Stimulated activated effector memory CD8-positive, alpha-beta T cell treated with anti-CD3 and anti-CD28 coated beads, Interleukin-12 subunit alpha, Interleukin-12 subunit beta, amount 100 ng/mL, for 72 hours (primary cell): ENCODE measurements around the gene CSNK1D.
"Not testable (repeated sequence)": the region's sequence is repeated elsewhere in the genome, so short reads cannot be mapped to it uniquely, and the experiment has no call there.

Experiments used
- ATAC-seq: fragments of 150-1000 bp; cut with Tn5 transposase; 2 replicates; pipeline ENCODE4 v1.10.0; 2021
- DNase-seq, 2 donors: peaks; one replicate each; pipeline ENCODE4 v3.0.0; 2021 to 2022; ENCODE audit warnings: low spot score in 2 of 2
- H3K27ac Mint-ChIP-seq: one replicate; pipeline ENCODE4 v1.8.0; 2022; ENCODE audit warnings: mild to moderate bottlenecking, mixed read lengths
- H3K36me3 Mint-ChIP-seq: one replicate; pipeline ENCODE4 v1.8.0; 2022; ENCODE audit warnings: mild to moderate bottlenecking, mixed read lengths
- H3K4me1 Mint-ChIP-seq: one replicate; pipeline ENCODE4 v1.8.0; 2022; ENCODE audit warnings: mixed read lengths
- H3K4me3 Mint-ChIP-seq: one replicate; pipeline ENCODE4 v1.8.0; 2022; ENCODE audit warnings: mild to moderate bottlenecking, mixed read lengths
- H3K9me3 Mint-ChIP-seq: one replicate; pipeline ENCODE4 v1.8.0; 2022; ENCODE audit warnings: mixed read lengths

The CSNK1D gene

GRCh38 chr17:82204831-82205719, 68.4 kb downstream of the CSNK1D start:
- H3K27ac Mint-ChIP-seq: peak overlapping the region; percentile 85
- H3K36me3 Mint-ChIP-seq: no peaks in the 10 kb centered on the region
- no peaks in the 10 kb centered on the region for H3K9me3 Mint-ChIP-seq
- DNase-seq (no peak), ATAC-seq (peak; percentile 86)
- peak overlapping the region; percentile 59 for H3K4me3 Mint-ChIP-seq
- H3K4me1 Mint-ChIP-seq: peaks cover 45% of the 10 kb centered on the region

- peaks cover 3% of the 10 kb centered on the region for H3K36me3 Mint-ChIP-seq
- DNase-seq (no peak), ATAC-seq (no peak)
- H3K4me1 Mint-ChIP-seq: peaks cover 44% of the 10 kb centered on the region
- H3K27ac Mint-ChIP-seq: no peak overlapping the region
- no peaks in the 10 kb centered on the region for H3K9me3 Mint-ChIP-seq
- no peak overlapping the region for H3K4me3 Mint-ChIP-seq
Measured at GRCh38 chr17:82203920-82204319, 69.6 kb downstream of the CSNK1D start.

- peaks cover 46% of the 10 kb centered on the region for H3K4me1 Mint-ChIP-seq
- H3K27ac Mint-ChIP-seq: no peak overlapping the region
- no peak overlapping the region for H3K4me3 Mint-ChIP-seq
- no peaks in the 10 kb centered on the region for H3K9me3 Mint-ChIP-seq
- DNase-seq (no peak), ATAC-seq (no peak)
- H3K36me3 Mint-ChIP-seq: peaks cover 12% of the 10 kb centered on the region
Measured at GRCh38 chr17:82202981-82203380, 70.5 kb downstream of the CSNK1D start.

- no peak for ATAC-seq
- Mint-ChIP-seq H3K27ac (no peak overlapping the region), H3K4me1 (peaks cover 41% of the 10 kb centered on the region), H3K36me3 (peaks cover 27% of the 10 kb centered on the region), H3K9me3 (no peaks in the 10 kb centered on the region), H3K4me3 (peak overlapping the region; percentile 17)
- DNase-seq: no peak
Measured at GRCh38 chr17:82201498-82201910, 72.0 kb downstream of the CSNK1D start.

DNA sequence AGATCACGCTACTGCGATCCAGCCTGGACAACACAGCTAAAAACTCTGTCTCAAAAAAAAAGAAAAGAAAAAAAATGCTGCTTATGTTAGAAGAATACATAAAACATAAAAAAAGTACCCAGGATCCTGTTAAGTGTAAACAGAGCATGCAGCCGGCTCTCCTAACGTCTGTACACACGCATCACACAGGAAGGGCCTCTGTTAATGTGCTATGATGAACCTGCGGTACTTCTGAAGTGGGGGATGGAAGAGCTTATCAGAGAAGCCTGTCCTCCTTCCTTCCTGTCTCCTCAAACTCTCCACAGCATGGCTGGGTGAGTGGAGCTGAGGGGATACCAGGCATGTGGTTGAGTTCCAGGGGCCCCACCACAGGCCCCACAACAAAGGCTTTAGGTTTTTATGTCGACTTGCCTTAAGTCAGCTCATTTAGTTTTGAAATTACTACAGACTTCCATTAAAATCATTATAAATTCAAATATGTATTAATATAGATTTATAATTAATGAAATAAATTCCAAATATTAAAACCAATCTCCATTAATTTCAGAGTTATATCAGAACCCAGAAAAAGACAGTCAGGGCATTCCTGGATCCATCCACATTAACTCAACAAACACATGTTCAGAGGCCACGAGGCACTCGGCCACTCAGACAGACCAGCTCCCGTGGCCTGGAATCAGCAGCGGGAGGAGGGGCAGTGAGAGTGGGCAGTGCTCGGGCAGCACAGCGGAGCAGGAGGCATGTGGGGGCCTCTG, 72.6 kb downstream of the CSNK1D start:
- peaks cover 30% of the 10 kb centered on the region for H3K36me3 Mint-ChIP-seq
- peak overlapping the region; percentile 82 for H3K27ac Mint-ChIP-seq
- peak overlapping the region; percentile 11 for H3K4me3 Mint-ChIP-seq
- no peaks in the 10 kb centered on the region for H3K9me3 Mint-ChIP-seq
- DNase-seq: no peak
- H3K4me1 Mint-ChIP-seq: peaks cover 35% of the 10 kb centered on the region
- ATAC-seq: peak; percentile 82

GRCh38 chr17:82200135-82200534, 73.4 kb downstream of the CSNK1D start:
- ATAC-seq (no peak), DNase-seq (no peak)
- H3K27ac Mint-ChIP-seq: peak overlapping the region; percentile 82
- H3K4me1 Mint-ChIP-seq: peaks cover 27% of the 10 kb centered on the region
- H3K9me3 Mint-ChIP-seq: no peaks in the 10 kb centered on the region
- H3K36me3 Mint-ChIP-seq: peaks cover 37% of the 10 kb centered on the region
- H3K4me3 Mint-ChIP-seq: peak overlapping the region; percentile 11

- ATAC-seq (no peak), DNase-seq (no peak)
- Mint-ChIP-seq H3K4me3 (no peak overlapping the region), H3K36me3 (peaks cover 43% of the 10 kb centered on the region), H3K27ac (peak overlapping the region; percentile 82), H3K4me1 (peaks cover 22% of the 10 kb centered on the region), H3K9me3 (no peaks in the 10 kb centered on the region)
Measured at GRCh38 chr17:82199496-82199895, 74.0 kb downstream of the CSNK1D start.

GRCh38 chr17:82198092-82198491, 75.4 kb downstream of the CSNK1D start:
- H3K27ac Mint-ChIP-seq: peak overlapping the region; percentile 37
- peaks cover 57% of the 10 kb centered on the region for H3K36me3 Mint-ChIP-seq
- DNase-seq (no peak), ATAC-seq (no peak)
- no peaks in the 10 kb centered on the region for H3K9me3 Mint-ChIP-seq
- H3K4me1 Mint-ChIP-seq: peaks cover 22% of the 10 kb centered on the region
- H3K4me3 Mint-ChIP-seq: no peak overlapping the region

- H3K36me3 Mint-ChIP-seq: peaks cover 77% of the 10 kb centered on the region
- no peaks in the 10 kb centered on the region for H3K9me3 Mint-ChIP-seq
- no peak for DNase-seq
- no peak for ATAC-seq
- peaks cover 21% of the 10 kb centered on the region for H3K4me1 Mint-ChIP-seq
- H3K4me3 Mint-ChIP-seq: no peak overlapping the region
- H3K27ac Mint-ChIP-seq: no peak overlapping the region
Measured at GRCh38 chr17:82195675-82196672, 77.5 kb downstream of the CSNK1D start.

GRCh38 chr17:82194765-82195164, 78.7 kb downstream of the CSNK1D start:
- Mint-ChIP-seq H3K9me3 (no peaks in the 10 kb centered on the region), H3K36me3 (peaks cover 78% of the 10 kb centered on the region), H3K4me3 (no peak overlapping the region), H3K4me1 (peaks cover 10% of the 10 kb centered on the region), H3K27ac (no peak overlapping the region)
- ATAC-seq (no peak), DNase-seq (no peak)

- no peak for DNase-seq
- Mint-ChIP-seq H3K27ac (no peak overlapping the region), H3K4me3 (no peak overlapping the region), H3K4me1 (peaks cover 10% of the 10 kb centered on the region), H3K36me3 (peaks cover 73% of the 10 kb centered on the region), H3K9me3 (no peaks in the 10 kb centered on the region)
- no peak for ATAC-seq
Measured at GRCh38 chr17:82193520-82194220, 79.8 kb downstream of the CSNK1D start.

- not testable (repeated sequence) for H3K9me3 Mint-ChIP-seq, H3K27ac Mint-ChIP-seq, H3K4me3 Mint-ChIP-seq, ATAC-seq, H3K4me1 Mint-ChIP-seq, DNase-seq
- H3K36me3 Mint-ChIP-seq: peaks cover 71% of the 10 kb centered on the region
Measured at GRCh38 chr17:82193050-82193449, 80.5 kb downstream of the CSNK1D start.
